Lower leg skin (tissue), 4 donors: Measurements from ENCODE around the gene GALNT1. TPM values are rescaled to one million over a fixed set of nuclear protein-coding genes. Genes with fewer than 3 reads are reported as not detected.

Experiments
- DNase-seq, 2 donors: peaks; one replicate each; pipeline ENCODE4 v3.0.0-alpha.2; 2019; ENCODE audit warnings: low spot score in 2 of 2
- H3K4me3 ChIP-seq: fragments of 200-600 bp; sonication (generic); 2 replicates; pipeline ENCODE4 v1.5.1; 2017; ENCODE audit warnings: mild to moderate bottlenecking, low read depth; ENCODE audit not compliant: poor library complexity, severe bottlenecking
- CTCF ChIP-seq, 3 donors: fragments of 450-650 bp; IDR thresholded peaks; one replicate each; pipeline ENCODE4 v1.5.1; 2016; ENCODE audit warnings: antibody characterized with exemption in 3 of 3, mild to moderate bottlenecking in 3 of 3, moderate library complexity in 2 of 3
- POLR2A ChIP-seq, 2 donors: fragments of 450-650 bp; IDR thresholded peaks; one replicate each; pipeline ENCODE4 v1.6.1; 2016 to 2017; ENCODE audit warnings: antibody characterized with exemption in 2 of 2, mild to moderate bottlenecking in 1 of 2, moderate library complexity in 1 of 2
- WGBS, 2 donors: methylation state at CpG; one replicate each; pipeline ENCODE4 v1.1.5; 2018; 5-methylcytosine and 5-hydroxymethylcytosine counted together
- intact Hi-C: fragments of 100-400 bp; cut with DNase I; formaldehyde crosslinking; loops from one replicate; pipeline ENCODE4 v1.15.0; 2023; ENCODE audit warnings: low total_unique reads
- total RNA-seq, 4 donors: library from RNA; depleted of rRNA; stranded (reverse); fragments of >200 nt; gene quantifications; one replicate each; pipeline ENCODE4 v1.1.0, GENCODE V29; 2016

Gene GALNT1
- total RNA-seq, 4 donors from 2014 or later = 64.4 to 106 (median 93.4) TPM

GRCh38 chr18:35715139-35715538 is 133.6 kb downstream of the GALNT1 start:
- intact Hi-C loops = no loop called here
- no peak for DNase-seq
- no peak overlapping the region for H3K4me3 ChIP-seq
- no peak for TF ChIP-seq CTCF (IDR thresholded peaks at IDR 0.05)
- TF ChIP-seq POLR2A (IDR thresholded peaks at IDR 0.05) = no peak
- WGBS, 2 donors = 93 to 98% methylated on average over 2 of the region's 2 CpGs

GRCh38 chr18:35716169-35716831 is 134.8 kb downstream of the GALNT1 start:
- intact Hi-C loops = no loop called here
- TF ChIP-seq POLR2A (IDR thresholded peaks at IDR 0.05) = no peak
- TF ChIP-seq CTCF (IDR thresholded peaks at IDR 0.05) = no peak
- DNase-seq = no peak
- 79 to 80% methylated on average over 4 of the region's 4 CpGs for WGBS, 2 donors
- no peak overlapping the region for H3K4me3 ChIP-seq

GRCh38 chr18:35717182-35717581 is 135.6 kb downstream of the GALNT1 start:
- no peak for DNase-seq
- TF ChIP-seq POLR2A (IDR thresholded peaks at IDR 0.05) (no peak), CTCF (IDR thresholded peaks at IDR 0.05) (no peak)
- intact Hi-C loops = no loop called here
- no peak overlapping the region for H3K4me3 ChIP-seq
- WGBS, 2 donors = 91 to 94% methylated on average over 5 of the region's 5 CpGs

GRCh38 chr18:35721431-35722081 is 140.0 kb downstream of the GALNT1 start:
- H3K4me3 ChIP-seq = no peak overlapping the region
- WGBS, 2 donors = 85 to 89% methylated on average over 6 of the region's 6 CpGs
- no peak for DNase-seq
- TF ChIP-seq CTCF (IDR thresholded peaks at IDR 0.05) (no peak), POLR2A (IDR thresholded peaks at IDR 0.05) (no peak)
- intact Hi-C loops = no loop called here

- TF ChIP-seq CTCF (IDR thresholded peaks at IDR 0.05) (no peak), POLR2A (IDR thresholded peaks at IDR 0.05) (no peak)
- 76 to 85% methylated on average over 3 of the region's 3 CpGs for WGBS, 2 donors
Observed at GRCh38 chr18:35728676-35729075, 147.1 kb downstream of the GALNT1 start.

More at GRCh38 chr18:35728676-35729075, 147.1 kb downstream of the GALNT1 start:
- DNase-seq = no peak
- intact Hi-C loops = no loop called here
- no peak overlapping the region for H3K4me3 ChIP-seq
